ENCODE results near the gene PWWP2B.

Gene PWWP2B

DNA sequence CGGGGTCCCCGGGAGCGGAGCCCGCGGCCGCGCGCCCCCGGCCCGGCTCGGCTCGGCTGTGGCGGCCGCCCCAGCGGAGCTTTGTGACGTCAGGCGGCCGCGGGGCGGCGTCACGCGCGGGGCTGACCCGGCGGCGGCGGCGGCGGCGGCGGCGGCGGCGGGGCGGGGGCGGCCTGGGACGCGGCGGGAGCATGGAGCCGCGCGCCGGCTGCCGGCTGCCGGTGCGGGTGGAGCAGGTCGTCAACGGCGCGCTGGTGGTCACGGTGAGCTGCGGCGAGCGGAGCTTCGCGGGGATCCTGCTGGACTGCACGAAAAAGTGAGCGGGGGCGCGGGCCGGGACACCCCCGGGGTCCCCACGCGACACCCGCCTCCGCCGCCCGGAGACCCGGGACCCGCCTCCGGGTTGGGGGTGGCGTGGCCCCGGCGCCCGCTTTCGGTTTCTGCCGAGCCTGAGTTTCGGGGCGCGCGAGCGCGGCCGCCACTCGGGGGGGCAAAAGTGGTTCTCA is at the start of gene PWWP2B:
PWWP2B (plus strand) TSS at position 165 of the 506 bp plus-strand sequence; CDS start at position 192, 27 bp downstream.
- no peak for DNase-seq (ENCODE audit: low read depth in 3 of 3)

DNA sequence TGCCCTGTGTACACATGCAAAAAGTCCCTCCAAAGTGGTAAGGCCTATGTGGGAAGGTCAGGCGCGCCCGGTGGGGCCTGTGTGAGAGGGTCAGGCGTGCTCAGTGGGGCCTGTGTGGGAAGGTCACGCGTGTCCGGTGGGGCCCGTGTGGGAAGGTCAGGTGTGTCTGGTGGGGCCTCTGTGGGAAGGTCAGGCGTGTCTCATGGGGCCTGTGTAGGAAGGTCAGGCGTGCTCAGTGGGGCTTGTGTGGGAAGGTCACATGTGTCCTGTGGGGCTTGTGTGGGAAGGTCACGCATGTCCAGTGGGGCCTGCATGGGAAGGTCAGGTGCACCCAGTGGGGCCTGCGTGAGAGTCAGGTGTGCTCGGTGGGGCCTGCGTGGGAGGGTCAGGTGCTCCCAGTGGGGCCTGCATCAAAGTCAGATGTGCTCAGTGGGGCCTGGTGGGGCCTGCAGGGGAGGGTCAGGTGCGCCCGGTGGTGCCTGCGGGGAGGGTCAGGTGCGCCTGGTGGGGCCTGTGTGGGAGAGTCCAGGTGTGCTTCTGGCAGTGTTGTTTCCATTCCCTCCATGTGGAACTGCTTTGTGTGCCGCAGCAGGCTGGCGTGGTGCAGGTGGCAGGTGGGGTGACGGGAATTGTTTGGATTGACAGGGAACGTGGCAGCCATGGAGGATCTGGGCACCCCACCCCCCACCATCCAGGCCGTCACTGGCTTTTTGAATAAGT is 49.6 kb upstream of the PWWP2B start:
- no peak for DNase-seq (ENCODE audit: low read depth in 3 of 3)

DNA sequence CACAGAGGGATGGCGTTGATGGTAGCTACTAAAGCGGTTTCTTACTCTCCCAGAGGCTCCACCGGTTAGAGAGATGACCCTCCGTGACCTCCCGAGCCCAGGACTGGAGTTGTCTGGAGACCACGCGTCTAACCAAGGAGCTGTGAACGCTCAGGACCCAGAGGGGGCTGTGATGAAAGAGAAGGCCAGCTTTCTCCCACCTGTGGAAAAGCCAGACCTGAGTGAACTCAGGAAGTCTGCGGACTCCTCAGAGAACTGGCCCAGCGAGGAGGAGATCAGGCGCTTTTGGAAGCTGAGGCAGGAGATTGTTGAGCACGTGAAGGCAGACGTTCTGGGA is 49.1 kb upstream of the PWWP2B start:
- DNase-seq (ENCODE audit: low read depth in 3 of 3): no peak

DNA sequence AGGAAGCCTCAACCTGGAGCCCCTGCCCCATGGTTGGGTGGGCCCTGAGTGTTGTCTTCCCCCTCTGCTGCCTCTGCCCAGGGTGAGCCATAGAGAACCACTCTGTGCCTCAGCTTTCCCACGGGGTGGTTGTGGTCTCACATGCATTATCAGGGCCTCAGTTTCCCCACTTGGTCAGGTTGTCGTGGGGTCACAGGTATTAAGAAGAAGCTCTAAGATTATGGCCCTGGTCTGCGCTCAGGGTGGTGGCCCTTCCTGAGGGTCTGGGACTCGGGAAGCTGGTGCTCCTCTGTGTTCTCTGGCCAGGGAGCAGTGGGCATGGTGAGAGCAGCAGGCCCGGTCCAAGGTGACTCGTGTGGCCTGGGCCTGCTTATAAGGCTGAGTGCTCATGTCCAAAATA is 47.2 kb upstream of the PWWP2B start:
- no peak for DNase-seq (ENCODE audit: low read depth in 3 of 3)

DNA sequence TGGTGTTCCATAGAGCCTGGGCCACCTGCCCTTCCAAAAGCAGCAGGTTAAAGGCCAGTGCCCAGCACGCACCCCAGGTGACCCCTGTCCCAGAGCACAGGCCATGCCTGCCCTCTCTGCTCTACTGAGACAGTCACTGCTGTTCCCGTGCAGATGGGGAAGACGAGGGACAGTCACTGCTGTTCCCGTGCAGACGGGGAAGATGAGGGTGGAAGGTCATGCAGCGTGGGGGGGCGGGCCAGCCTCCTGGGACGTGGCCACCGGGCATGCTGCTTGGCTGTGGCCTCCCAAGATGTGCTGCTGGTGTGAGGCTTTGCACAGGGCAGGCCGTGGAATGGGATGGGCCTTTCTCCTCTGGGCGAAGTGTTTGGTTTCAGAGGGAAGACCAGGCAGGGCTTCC is 46.6 kb upstream of the PWWP2B start:
- no peak for DNase-seq (ENCODE audit: low read depth in 3 of 3)

DNA sequence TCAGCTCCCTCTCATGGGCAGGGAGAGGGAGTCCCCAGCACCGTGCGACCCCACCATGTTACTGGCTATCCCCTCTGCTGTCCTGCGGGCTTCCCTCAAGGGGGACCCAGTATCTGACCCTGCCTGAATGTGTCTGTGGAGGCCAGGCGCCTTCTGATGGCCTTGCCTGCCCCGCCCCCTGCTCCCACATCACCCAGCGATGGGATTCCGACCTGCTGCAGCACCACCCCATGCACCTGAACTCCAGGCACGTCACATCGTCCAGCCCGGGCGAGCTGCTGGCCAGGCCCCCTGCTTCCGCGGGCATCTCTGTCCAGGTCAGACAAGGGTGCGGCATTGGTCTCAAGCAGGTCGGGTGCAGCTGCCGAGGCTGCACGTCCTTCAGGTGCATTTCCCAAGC is 46.1 kb upstream of the PWWP2B start:
- DNase-seq (ENCODE audit: low read depth in 3 of 3): no peak

DNA sequence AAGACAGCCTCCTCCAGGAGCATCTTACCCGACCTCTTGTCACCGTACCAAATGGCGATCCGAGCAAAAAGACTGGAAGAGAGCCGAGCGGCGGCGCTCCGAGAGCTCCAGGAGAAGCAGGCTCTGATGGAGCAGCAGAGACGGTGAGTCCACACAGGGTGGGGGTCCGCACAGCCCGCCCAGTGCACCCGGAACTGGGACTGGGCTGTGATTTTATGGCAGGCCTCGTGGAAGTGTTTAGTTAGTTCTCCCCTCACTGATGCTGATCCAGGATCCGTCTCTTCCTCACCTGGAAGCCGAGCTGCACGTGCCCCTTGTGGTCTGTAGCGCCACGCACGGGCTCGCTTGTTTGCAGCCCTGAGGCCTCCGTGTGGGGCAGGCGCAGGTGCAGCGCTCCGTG is 45.4 kb upstream of the PWWP2B start:
- DNase-seq (ENCODE audit: low read depth in 3 of 3): no peak

DNA sequence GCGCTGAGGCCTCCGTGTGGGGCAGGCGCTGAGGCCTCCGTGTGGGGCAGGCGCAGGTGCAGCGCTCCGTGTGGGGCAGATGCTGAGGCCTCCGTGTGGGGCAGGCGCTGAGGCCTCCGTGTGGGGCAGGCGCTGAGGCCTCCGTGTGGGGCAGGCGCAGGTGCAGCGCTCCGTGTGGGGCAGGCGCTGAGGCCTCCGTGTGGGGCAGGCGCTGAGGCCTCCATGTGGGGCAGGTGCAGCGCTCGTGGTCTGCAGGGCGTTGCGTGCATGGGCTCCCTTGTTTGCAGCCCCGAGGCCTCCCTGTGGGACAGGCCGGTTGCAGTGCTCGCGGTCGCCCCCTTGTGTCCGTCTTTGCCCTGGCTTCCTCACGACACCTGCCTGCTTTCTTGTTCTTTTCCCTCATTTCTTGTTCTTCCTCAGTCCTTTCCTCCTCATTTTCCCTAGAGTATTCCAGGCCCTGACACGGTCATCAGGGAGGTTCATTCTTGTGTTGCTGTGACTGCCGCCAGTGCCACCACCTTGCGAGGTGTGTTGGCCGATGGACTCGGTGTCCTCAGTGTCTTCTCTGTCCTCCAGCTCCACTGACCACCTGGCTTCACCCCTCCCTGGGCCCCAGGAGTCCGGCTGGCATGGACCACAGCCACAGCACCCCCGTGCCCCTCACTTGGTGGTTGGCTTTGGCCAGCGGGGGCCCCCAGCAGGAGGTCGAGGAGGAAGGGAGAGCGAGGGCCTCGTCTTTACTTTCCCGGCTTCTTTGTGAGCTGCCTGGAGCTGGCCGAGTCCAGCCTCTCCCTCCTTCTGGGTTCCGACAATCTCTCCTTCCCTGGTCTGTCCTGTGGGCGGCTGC is 44.3 kb upstream of the PWWP2B start:
- DNase-seq (ENCODE audit: low read depth in 3 of 3): peak; percentile 44 to 75 (median 56)

DNA sequence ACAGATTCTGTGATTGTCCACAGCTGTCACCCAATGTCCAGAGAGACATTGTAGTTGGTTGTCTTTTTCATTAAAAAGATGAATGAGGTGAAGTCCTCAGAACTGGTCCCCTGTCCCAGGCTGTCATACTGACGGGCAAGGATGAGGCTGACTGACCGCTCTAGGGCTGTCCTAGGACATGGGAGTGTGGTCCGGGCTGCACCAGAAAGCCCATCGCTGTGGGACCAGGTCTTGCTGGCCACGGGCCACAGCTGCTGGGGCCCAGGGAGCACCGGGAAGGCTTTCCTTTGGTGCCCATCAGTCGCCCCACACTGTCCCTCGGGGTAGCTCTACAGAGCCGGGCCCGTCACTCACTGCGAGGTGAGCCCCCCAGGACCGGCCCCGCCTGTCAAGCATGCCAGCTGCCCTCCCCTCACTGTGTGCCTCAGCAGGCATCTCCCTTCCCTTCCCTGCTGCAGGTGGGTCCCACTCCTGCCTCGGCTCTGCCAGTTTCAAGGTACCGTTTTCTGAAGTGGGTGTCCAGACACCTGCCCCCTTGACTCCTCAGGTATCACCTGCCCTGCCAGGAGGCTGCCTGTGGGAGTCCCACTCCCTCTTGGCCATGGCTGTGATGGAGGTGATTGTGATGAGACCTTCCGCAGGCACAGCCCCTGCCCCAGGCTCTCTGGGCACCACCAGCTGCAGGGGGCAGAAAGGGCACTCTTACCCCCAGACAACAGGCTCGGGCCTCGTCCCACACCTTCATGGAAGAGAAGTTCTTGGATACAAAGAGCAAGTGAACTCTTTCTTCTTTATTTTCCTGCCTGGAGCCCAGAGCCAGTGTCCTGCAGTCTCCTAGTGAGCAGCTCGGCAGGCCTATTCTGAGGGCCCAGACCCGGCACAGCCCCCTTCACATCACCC is 43.3 kb upstream of the PWWP2B start:
- DNase-seq (ENCODE audit: low read depth in 3 of 3): no peak

DNA sequence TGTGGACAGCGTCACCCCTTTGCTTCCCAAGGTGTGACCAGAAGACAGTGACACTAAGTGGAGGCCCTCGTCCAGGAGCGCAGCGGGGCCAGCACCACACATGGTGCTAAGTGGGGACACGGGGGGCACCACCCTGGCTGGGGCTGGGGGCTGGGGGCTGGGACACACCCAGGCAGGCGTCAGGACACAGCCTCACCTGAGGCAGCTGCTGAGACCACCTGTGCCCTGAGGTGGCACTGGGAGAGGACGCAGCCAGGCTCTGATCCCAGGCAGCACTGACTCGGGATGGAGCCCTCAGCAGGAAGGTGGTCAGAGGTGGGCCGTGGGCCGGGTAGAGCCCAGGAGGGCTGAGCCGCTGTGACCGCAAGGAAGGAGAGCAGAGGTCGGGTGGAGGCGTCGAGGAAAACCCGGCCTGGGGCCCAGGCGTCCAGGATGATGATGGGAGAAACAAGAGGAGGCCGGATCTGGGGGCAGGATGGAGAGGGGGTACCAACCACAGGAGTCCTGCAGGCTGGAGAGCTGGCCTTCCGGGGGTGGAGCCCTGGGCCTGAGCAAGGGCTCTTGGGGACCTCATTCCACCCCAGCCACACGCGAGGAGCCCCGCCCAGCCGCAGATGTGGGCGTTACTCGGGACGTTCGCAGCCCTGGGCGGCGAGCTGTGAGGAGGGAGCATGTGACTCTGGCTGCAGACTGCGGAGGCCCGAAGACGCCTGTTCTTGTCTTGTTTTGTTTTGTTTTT is 42.5 kb upstream of the PWWP2B start:
- DNase-seq (ENCODE audit: low read depth in 3 of 3): no peak

DNA sequence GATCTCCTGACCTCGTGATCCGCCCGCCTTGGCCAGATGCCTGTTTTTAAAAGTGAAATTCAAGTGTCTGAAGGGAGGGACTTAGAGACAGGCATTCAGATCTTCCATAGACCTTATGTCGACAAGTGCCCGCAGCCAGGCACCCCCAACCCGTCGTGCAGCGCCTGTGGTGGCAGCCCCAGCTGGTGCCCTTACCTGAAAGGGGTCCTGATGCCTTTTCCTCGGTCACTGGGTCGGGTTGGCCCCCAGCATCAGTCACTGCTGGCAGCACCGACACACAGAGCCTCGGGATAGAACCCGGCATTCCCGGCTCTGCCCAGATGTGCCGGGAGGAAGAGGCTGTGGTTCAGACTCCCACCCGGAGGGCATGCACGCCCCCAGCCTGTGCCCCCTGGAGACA is 41.7 kb upstream of the PWWP2B start:
- DNase-seq (ENCODE audit: low read depth in 3 of 3): no peak

DNA sequence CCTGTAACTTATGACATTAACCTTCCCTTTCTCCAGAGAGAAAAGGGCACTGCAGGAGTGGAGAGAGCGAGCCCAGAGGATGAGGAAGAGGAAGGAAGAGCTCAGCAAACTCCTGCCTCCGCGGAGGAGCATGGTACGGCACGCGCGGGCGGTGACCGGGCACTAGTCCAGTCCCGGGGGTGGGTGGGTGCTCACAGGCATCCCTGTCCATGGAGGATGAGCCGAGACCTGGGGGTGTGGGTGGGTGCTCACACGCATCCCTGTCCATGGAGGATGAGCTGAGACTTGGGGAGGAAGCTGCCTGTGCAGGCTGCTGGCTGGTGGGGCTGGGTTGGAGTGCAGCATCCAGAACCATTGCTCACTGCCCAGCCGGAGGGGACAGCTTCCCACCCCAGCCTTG is 41.2 kb upstream of the PWWP2B start:
- no peak for DNase-seq (ENCODE audit: low read depth in 3 of 3)

DNA sequence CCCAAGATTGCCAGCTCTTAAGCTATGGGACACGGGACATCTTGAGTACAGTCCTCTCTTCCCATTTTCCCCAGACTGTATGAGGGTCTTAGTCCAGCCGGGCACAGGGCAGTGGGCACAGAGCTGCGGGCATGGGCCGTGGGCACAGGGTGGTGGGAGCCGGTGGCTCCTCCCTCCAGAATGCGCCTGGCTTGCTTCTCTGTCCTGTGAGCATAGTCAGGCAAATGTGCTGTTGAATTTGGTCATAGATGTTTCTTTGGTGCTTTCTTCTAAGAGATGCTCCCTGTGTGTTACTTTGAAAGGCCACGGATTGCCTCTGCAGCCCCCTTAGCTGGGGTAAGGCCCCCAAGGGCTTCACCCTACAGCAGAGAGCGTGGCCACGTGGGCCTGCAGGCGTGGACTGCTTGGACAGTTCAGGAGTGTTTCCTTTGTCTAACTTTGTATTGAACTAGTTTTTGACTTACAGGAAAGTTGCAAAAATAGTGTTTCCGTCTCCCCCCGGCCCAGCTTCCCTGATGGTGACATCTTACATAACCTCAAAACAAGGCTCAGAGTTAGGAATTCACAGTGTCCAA is 40.3 kb upstream of the PWWP2B start:
- no peak for DNase-seq (ENCODE audit: low read depth in 3 of 3)

DNA sequence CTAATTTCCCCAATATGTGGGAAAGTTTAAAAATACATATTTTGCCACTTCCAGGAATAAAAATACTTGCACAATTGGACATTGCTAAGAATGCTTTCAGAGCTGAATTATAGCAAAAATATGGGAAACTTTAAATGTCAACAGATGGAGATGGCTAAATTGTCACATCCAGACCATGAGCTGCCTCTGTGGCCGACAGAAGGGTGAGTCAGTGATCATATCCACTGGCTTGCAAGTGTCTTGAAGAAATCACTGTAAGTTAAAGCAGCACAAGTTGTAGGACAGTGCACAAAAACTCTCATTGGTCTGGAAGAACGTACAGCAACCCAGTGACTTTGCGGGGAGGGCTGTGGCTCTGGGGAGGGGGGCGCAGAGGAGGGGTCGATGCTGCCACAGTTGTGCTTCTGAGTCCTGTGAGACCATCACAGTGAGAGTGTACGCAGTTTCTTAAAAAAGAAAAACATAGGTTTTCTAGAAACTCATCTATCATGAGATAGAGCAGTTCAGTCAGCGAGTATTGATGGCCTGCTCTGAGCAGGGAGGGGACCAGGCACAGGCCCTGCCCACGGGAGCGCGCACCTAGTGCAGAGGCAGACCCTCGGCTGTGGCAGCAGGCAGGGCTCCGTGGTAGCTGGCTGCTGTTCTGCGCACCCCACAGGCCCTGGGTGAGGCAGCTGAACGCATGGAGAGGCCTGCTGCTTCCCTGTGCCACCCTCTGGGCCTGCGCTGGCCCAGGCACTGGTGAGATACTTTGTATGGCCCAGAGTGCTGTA is 39.5 kb upstream of the PWWP2B start:
- no peak for DNase-seq (ENCODE audit: low read depth in 3 of 3)

DNA sequence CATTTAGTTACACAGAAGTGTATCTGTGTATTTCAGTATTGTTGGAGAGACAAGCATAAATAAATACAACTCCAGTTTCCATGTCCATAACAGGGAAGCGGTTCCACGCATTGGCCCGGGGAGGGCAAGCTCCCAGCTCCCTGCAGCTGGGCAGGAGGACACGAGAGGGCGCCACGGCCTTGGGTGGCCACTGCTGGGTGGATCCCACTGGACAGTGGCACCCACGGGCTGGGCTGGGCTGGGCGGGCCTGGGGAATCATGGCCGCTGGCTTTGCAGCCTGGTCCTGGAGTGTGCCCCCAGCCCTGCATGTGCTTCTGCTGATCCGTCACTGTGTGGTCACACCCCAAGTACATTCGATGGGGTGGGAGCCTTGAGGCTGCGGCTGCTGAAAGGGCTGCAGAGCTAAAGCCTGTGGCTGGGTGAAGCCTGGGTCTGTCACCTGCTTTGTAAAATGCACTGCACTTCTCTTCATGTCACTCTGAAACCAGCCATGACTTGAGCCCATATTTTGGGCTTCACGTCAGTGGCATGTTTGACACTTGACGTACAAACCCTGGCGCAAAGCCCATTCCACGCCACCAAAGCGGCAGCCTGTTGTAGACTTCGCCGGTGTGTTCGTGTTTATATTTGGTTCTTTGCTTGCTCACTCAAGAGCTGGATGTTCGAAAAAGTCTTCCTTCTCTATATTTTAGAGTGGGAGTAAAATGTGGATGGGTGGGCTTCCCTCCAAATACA is 37.5 kb upstream of the PWWP2B start:
- no peak for DNase-seq (ENCODE audit: low read depth in 3 of 3)

DNA sequence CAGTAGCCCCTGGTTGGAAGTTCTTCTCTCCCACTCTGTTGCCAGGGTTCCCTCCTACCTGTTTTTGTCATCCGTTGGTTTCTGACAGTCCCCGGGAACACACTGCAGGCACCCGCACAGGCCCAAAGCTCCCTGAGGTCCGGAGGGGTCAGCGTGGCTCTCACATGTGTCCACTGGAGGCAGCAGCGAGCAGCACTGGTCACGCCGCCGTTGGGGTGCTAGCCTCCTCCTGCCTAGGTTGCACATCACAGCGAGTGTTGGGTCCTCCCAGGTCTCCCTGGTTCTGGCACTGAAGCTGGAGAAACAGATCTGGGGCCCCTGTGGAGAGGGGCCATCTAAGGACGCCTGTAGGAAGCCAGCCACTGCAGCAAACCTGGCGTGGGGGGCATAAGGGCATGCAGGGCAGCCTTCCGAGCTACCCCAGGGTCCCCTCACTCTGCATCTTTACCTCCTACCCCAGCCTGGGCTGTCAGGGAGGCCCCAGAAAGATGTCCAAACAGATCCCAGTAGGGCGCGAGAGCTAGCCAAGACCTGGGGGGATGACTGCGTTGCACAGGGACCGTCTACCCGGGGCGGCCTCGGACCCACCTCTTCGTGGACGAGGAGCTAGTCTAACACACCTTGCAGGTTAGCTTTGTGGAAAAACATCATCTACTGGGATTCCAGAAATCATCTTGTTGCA is 36.1 kb upstream of the PWWP2B start:
- DNase-seq (ENCODE audit: low read depth in 3 of 3): peak in 1 of 3 donors; percentile 20

DNA sequence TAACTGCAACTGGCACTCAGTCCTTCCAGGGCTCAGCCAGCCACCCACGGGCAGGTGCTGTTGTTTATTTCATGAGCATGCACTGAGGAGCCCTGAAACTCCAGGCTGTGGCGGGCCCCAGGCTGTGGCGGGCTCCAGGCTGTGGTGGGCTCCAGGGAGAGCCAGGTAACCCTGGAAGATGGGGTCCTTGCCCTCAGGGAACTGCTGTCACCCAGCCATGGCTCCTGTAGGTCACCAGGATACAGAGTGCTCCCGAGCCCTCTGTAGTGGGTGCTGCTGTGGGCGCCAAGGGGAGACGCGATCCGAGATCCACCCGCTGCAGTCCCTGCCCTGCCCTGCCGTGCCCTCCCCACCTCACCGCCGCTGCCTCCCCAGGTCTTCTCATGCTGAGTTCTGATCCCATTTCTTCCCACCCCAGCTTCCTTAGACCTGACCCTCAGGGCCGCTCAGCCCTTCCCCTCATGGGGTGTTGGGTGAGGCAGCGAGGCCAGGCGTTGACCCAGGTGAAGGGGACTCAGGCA is 35.4 kb upstream of the PWWP2B start:
- no peak for DNase-seq (ENCODE audit: low read depth in 3 of 3)

DNA sequence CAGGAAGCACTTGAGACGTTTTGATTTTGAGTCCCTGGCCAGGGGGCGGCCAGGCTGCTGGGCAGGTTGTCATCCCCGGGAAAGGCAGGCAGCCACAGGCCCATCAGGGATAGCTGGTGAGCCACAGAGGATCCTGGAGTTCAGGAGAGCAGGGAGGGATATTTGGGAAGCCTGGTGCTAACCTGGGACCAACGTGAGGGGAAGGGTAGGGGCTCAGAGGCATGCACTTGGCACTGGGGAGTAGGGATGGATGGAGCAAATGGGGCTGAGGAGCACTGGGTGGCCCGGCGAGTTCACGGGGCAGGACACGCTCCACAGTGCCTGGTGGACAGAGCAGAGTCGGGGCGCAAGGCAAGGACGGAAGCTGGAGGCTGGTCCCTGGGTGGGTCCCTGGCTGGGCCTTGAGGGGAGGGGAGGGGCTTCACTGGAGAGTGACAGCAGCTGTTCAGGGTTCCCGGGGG is 34.8 kb upstream of the PWWP2B start:
- DNase-seq (ENCODE audit: low read depth in 3 of 3): no peak

DNA sequence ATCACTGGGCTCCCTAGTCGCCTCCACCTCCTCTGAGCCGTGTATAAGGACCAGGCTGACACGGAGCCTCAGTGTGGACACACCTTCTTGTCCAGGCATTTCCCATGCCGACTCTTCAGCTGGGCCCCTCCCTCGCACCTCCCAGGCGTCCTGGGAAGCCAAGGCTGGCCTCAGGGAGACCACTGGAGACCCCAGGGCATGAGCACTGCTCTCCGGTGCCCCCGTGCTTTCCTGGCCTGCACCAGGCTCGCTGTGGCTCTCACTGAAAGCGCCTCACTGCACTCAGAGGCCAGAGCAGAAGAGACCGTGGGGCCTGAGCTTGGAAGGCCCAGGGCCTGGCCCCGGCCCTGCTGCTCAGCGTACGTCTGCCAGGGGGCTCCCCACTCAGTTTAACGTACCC is 33.6 kb upstream of the PWWP2B start:
- DNase-seq (ENCODE audit: low read depth in 3 of 3): no peak

Measured in stimulated activated CD4-positive, alpha-beta T cell treated with anti-CD3 and anti-CD28 coated beads, TNF-alpha, amount 100 ng/mL, for 48 hours (primary cell).